HG03064 (cell line): ENCODE measurements around the gene TLCD1.
"Not testable (repeated sequence)": the region's sequence is repeated elsewhere in the genome, so short reads cannot be mapped to it uniquely, and the experiment has no call there.

Experiments
- ATAC-seq: cut with Tn5 transposase; IDR thresholded peaks from one replicate; pipeline ENCODE4 v1.9.1; 2021; ENCODE audit warnings: low read depth; ENCODE audit not compliant: unreplicated experiment

TLCD1 gene

DNA sequence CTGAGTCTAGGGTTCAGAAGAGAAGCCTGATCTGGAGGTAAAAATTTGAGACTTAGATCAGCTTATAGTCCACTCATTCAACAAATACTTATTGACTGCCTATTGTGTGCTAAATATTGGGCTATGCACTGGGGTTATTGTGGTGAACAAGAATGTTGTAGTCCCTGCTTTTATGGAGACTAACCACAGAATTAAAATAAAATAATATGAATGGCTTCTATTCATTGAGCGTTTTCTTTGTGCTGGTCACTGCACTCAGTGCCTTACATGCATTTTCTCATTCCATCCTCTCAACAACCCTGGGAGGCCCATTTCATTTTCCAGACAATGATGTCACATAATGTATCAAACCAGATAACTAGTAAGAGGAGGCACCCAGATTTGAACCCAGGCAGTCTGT lies 7.3 kb upstream of the TLCD1 start:
- ATAC-seq: no peak

DNA sequence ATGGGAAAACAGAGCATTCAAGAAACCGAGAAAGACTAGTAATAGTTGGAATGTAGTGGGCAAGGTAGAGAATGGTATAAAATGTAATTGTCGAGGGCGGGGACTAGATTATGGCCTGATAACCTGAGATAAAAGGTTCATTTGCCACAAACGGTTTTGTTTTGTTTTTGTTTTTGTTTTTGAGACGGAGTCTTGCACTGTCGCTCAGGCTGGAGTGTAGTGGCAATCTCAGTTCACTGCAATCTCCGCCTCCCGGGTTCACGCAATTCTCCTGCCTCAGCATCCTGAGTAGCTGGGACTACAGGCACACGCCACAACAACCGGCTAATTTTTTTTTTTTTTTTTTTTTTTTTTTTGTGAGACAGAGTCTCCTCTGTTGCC lies 3.9 kb upstream of the TLCD1 start:
- no peak for ATAC-seq

DNA sequence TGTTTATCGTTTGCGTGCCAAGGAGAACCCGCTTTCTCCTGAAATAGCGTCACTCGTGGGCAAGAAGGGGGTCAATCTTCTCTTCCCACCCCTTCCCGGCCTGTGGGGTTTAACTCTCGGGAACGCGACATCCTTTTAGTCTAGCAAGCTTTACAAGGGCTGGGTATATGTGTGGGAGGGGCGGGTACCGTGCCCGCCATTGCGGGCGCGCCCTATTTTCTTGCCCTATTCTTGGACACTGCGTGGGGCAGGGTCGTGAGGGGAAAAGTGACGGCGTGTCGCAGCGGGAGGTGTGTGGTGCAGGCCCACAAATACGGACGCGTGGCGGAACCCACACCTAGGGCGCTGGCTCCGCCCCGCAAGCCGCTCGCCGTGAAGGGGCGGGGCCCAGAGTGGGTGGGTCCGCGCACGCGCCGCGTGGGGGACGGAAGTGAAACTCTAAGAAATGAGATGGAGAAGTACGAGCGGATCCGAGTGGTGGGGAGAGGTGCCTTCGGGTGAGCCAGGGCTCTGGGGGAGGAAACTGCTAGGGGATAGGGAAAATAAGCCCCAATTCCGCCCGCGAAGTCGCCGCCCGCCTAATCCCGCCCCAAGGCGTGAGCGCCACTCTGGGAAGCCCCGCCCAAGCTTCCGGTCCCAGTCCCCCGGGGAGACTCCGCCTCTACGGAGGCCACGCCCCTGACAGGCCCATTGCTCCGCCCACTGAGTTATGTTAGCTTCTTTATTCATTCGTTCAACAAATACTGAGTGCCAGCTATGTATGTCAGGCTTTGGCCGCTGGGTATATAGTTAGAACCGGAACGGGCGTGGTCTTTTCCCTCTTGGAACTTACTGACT lies 2.5 kb upstream of the TLCD1 start, which contains the start of gene NEK8:
NEK8 (plus strand) TSS at position 425 of the 837 bp plus-strand sequence; CDS start at position 451, 26 bp downstream.
- peak; percentile 36 for ATAC-seq

DNA sequence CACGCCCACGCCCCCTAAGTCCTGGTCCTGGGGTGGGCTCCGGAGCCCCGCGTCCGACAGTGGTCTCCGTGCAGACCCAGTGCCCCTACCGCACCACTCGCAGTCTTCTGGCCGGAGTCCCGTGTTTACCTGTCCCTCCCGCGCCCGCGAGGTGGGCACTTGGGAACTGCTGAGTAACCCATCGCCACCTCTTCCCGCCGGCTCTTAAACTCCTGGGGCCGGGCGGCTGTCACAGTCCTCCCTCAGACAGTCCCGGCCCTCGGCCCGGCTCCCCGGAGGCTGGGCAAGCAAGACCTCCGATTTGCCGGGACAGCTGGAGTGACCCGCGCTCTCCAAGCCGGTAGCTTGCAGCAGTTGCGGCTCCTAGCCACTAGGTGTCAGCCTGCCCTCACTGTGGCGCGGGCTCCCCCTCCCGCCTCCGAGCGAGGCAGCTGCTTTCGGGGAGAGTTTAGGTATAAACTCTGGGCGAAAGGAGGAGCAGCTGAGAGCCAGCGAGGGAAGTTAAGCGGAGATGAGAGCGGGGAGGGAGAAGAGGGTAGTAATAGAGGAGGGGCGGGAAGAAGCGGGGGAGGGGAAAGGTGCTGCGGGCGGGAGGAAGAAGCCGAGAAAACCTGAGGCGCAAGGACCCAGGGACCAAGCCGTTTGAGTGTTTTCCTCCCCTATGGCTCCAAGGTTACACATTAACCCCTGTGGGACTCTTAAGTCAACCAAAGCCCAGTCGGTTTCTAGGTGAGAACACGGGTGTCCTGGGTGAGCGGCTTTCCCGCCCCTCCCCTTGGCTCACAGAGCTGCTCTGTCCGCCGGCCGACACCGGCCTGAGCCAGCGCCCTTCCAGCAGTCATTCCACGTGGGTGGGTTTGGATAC lies 826 bp upstream of the TLCD1 start:
- peak; percentile 37 for ATAC-seq

DNA sequence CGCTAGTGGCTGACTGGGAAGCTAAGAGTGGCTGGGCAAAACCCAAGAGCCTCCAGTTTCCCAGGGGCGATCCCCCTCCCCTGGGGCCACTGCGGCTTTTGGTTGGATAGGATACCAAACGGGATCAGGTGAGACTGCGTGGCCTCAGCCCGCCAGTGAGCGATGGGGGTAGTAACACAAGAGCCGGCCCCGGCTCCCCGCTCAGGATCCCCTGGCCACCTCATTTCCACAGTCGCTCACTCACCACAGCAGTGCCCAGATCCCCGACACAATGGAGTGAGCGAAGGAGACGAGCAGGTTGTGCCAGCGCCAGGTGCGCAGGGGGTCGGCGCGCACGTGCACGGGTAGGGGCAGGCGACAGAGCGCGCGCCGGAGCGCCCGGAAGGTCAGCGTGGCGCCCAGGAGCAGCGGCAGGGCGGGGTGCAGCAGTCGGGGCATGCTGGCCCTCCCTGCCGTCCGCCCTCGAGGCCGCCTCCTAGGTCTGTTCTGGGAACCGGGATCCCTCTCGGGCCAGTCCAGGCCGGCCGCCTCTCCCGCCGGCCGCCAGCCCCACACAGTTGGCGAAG lies 290 bp downstream of the TLCD1 start:
- no peak for ATAC-seq

DNA sequence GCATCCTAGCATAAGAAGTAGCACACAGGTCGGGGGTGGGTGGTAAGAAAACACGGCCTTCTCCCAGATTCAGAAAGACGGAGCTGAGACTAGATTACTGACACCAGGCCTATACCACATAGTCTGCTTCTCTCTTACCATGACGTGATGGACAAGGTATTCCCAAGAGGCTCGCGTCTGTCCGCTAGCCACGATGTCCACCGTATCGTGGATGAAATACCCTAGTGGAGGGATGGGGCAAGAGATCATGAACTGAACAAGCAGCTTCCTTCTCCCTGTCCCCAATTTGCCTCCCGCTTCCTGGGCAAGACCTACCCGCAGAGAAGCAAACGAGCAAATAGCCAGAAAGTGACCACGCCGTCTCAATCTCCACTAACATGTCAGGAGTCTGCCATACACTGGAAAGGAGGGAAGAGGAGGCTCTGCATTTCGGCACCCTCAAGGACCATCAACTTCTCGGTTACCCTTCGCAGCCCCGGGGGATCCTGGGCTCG lies 820 bp downstream of the TLCD1 start:
- ATAC-seq: no peak

DNA sequence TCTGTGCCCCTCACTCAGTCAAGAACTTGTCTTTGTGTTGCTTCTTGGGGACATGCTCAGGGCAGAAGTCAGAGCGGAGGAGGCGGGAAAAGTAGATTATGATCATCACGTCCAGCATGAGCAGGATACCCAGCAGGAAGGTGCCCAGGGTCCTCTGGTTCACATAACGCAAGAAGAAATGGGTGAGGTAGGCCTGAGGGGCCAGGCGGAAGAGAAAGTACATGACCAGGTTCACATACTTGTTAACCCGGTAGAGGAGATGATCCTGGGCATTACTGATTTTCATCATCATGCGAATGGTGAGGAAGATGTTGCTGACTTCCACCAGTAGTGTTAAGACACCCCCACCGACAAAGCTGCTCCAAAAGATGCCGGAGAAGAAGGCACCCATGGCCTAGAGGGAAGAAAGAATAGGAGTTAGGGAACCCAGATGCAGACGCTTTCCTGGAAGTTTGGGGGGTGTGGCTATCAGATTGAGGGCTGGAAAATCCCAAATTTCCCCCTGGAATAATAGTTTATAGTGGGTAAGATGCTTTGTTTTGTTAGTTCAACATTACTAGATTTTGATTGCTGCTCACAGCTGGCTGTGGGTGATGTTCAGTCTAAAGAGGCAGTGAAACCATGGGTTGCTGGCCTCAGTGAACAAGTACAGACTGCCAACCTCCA lies 1.4 kb downstream of the TLCD1 start:
- no peak for ATAC-seq

DNA sequence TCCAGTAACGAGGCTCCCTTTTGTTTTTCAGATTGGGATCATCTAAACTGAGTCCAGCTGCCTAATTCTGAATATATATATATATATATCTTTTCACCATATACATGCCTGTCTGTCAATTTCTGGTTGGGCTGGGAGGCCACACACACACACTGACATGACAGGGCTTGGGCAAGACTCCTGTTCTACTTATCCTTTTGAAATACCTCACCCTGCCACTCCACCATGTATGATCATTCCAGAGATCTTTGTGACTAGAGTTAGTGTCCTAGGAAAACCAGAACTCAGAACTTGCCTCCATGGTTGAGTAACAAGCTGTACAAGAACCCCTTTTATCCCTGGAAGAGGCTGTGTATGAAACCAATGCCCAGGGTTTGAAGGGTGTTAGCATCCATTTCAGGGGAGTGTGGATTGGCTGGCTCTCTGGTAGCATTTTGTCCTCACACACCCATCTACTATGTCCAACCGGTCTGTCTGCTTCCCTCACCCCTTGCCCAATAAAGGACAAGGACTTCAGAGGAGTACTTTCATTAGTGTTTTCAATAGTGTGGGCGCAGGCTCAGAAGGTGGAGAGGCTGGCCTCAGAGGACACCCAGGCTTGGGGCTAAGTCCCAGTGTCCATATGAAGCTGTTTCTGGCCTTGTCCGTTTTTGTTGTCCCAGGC lies 2.1 kb downstream of the TLCD1 start:
- not testable (repeated sequence) for ATAC-seq

DNA sequence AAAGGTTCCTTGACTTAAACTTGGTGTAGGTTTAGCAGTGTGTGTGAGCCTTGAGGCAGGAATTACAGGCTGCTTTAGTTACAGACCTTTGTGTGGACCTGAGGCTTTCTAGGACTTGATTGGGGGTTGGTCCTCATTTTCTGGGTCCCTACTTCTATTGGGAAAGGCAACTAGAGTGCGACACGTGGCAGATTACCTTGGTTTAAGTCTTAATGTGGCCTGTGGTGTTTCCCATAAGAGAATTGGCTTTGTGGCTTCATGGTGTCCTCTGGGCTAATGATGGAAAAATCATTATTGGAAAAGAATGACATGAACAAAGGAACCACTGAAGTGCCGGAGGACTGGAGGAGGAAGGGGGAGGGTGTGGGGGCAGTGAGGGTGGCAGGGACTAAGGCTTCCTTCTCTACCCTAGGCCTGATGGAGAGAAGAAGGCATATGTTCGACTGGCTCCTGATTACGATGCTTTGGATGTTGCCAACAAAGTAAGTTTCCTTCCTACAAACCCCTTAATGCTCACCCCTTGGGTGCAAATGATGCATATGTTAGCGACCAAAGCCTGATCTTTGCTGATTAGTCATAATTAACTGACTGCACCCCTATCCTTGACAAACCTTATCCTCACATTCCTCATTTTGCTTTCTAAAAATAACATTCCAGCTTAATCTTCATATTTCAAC lies 2.7 kb downstream of the TLCD1 start:
- ATAC-seq: no peak

DNA sequence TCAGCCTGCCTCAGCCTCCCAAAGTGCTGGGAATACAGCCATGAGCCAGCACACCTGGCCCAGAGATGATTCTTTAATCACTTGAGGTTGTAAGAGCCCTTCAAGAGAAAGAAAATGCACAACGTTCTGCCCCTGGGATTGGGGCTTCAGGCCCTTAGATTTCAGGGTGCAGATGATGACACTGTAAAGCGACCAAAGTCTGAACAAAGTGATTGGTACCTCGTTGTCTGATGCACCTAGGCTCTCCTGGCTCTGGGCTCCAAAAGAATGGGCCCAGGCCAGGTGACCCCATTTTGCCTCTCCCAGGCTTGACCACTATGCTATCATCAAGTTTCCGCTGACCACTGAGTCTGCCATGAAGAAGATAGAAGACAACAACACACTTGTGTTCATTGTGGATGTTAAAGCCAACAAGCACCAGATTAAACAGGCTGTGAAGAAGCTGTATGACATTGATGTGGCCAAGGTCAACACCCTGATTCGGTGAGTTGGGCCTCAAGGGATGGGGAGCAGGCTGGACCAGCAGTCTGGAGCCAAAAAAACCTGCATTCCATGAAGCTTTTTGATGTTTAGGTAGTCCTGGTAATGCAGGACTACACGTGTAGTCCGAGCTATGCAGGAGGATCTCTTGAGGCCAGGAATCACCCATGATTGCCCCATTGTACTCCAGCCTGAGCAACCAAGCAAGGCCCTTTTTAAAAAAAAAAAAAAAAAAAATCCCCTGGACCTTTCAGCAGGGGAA lies 3.4 kb downstream of the TLCD1 start:
- no peak for ATAC-seq

DNA sequence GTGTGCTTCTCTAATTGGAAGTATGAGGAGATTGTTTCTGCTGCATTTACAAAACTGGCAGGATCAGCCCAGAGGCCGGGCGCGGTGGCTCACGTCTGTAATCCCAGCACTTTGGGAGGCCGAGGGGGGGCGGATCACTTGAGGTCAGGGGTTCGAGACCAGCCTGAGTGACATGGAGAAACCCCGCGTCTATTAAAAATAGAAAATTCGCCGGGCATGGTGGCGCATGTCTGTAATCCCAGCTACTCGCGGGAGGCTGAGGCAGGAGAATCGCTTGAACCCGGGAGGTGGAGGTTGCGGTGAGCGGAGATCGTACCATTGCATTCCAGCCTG lies 5.1 kb downstream of the TLCD1 start:
- ATAC-seq: not testable (repeated sequence)

DNA sequence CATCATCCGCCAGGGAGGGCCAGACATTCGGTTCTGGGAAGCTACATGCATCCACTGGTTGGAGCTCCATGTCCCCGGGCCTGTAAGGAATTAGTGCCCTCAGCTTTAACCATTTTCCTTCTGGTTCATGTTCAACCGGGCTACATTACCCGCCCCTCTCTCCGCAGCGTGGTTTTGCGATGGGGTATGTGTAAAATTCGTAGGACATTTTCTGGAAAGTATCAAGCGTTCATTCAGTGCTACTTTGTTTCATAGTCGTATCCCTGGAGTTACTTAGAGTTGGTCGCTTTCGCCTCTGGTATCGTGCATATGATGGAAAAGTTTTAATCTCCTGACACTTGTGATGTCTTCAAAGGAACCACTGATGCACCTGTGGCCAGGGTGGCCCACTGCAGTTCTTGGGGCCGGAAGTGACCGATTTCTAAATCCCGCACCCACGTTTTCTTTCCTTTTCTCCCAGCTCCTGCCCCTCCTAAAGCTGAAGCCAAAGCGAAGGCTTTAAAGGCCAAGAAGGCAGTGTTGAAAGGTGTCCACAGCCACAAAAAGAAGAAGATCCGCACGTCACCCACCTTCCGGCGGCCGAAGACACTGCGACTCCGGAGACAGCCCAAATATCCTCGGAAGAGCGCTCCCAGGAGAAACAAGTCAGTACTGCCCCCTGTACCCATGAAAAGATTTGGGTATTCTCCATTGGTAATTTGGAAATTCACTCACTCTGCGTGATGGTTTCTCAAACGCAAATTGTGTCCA lies 5.6 kb downstream of the TLCD1 start:
- no peak for ATAC-seq

DNA sequence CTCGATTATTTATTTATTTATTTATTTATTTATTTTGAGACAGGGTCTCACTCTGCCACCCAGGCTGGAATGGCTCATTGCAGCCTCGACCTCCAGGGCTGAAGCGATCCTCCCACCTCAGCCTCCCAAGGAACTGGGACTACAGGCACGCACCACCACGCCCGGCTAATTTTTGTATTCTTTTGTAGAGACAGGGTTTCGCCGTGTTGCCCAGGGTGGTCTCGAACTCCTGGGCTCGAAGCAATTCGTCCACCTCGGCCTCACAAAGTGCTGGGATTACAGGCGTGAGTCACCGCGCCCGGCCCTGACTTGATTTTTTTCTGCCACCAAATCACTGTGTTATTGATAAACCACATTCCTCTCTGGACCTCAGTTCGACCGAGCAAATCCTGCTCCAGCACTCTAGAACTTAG lies 7.0 kb downstream of the TLCD1 start:
- no peak for ATAC-seq

DNA sequence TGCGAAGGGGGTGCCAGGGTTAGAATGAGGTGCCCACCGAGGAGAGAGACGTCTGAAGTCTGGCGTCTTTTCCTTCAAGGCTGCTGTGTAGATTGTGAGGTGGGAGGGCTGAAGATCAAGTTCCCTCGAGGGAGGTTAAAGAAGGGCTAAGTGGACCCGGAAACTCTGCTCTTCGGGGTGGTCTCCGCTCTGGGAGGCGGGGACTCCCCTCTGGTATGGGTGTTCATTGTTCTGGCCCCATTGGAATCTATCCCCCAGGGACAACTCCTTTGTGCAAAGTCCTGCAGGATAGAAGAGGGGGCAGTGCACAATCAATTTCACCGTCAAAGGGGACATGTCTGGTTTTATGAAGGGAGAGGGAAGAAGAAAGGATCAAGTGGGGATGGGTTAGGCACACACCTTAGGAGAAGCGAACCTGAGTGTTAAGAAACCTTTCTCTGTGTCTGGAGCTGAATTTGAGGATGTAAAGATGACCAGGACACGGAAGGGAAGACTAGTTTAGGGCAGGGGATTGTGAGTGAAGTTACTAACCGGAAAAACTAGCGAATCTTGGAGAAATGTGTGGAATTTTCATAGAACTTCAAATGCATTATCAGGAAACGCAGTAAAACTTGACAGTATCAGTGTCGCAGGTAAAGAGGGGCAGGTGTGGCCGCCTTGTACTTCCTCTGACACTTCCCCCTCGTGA lies 7.6 kb downstream of the TLCD1 start:
- ATAC-seq: no peak

DNA sequence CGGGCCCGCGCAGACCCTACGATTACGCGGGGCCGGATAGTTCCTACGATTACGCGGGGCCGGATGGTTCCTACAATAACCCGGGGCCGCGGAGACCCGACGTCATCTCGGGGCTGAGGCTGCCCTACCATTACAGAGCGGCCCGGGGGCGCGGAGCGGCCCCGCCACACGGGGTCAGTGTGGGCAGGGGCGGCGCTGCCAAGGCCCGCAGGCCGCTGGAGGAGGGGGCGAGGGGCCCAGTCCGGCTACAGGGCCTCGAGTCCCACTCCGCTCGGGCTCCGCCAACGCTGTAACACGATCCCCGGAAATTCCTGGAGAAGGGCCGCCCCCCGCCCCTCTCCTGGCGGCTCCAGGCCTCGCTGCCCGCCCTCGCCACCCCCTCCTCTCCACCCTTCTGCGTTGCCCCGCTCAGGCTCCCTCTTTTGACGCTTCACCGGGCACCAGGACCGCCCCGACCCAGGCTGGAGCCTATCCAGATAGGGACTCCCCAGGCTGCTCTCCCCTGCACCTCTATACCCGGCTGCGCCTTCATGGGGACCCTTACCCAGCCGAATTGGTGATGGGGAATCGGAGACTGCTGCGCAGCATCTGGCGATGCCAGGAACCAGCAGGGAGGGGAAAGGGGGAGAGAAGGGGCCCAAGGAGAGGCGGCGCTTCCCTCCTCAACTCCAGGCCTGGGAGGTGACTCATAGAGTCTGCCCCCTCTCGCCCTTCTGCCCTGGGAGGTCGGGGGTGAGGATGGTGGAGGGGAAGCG lies 8.3 kb downstream of the TLCD1 start, which contains the start of gene RAB34:
RAB34 (minus strand) TSS at position 291 of the 755 bp plus-strand sequence. CDS start 602 bp downstream, outside the sequence.
- ATAC-seq: no peak

DNA sequence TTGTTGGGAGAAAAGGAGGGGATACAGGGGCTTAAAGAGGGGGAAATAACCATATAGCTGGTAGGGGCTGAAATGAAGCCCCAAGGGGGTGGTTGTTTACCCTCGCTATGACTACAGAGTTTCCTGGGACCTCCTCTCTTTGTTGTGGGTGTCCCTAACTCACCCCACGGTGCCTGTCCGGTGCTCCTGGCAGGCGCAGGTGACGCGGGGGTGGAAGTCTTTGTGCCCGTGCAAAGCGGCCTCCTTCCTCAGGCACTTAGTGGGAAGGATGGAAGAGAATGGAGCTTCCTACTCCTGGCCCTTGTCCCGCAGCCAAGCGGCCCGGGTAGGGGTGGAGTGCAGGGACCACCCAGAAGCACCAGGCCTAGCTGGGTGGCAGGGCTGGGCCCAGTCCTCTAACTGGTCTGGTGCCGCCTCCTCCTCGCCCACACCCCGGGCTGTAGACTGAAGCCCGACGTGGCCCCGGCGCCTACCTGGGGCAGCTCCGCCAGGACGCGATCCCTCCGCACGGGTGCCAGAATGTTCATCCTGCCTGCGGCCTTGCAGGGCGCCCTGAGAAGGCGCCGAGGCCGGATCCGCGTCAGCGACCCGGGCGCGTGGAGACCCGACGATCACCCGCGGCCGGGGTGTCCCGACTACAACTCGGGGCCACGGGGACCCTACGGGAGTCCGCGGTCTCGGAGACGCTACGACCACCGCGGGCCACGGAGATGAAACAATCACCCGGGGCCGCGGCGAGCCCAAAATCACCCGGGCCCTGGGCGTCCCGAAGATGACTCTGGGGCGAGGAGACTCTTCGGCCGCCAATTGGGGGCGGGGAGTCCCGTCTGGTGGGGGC lies 9.1 kb downstream of the TLCD1 start:
- ATAC-seq: no peak
